H1 (cell line): Measurements from ENCODE around the gene PRX. TPM values are rescaled to one million over a fixed set of nuclear protein-coding genes. Genes with fewer than 3 reads are reported as not detected.

Experiments
- BACH1 ChIP-seq: IDR thresholded peaks from 2 replicates; pipeline ENCODE4 v1.6.1; 2012; ENCODE audit warnings: low read length, improper control_type of control experiment
- CTBP2 ChIP-seq: IDR thresholded peaks from 2 replicates; pipeline ENCODE4 v1.7.0; 2011; ENCODE audit warnings: borderline replicate concordance, mild to moderate bottlenecking, moderate library complexity, mixed read lengths, low read length; ENCODE audit not compliant: insufficient read depth, insufficient read length
- EGR1 ChIP-seq: IDR thresholded peaks from 2 replicates; pipeline ENCODE4 v1.6.1; 2011; ENCODE audit warnings: low read depth, low read length, borderline replicate concordance
- RNF2 ChIP-seq: fragments of 200-900, 300-1000 bp; sonication (generic); IDR thresholded peaks from 2 replicates; pipeline ENCODE4 v1.7.1; 2016; ENCODE audit warnings: borderline replicate concordance, low read depth, mild to moderate bottlenecking, antibody characterized with exemption, low read length; ENCODE audit not compliant: poor library complexity, severe bottlenecking; ENCODE audit errors: missing control alignments
- RXRA ChIP-seq: IDR thresholded peaks from 2 replicates; pipeline ENCODE4 v1.6.1; 2011; ENCODE audit warnings: low read depth, mild to moderate bottlenecking, low read length, moderate library complexity; ENCODE audit not compliant: insufficient read depth
- SP2 ChIP-seq: IDR thresholded peaks from 2 replicates; pipeline ENCODE4 v1.6.1; 2012; ENCODE audit warnings: mild to moderate bottlenecking, low read length, inconsistent platforms
- SUZ12 ChIP-seq: fragments of 200-600 bp; sonication (generic); IDR thresholded peaks from 2 replicates; pipeline ENCODE4 v1.6.1; 2012; ENCODE audit warnings: mild to moderate bottlenecking, inconsistent platforms, low read length, moderate library complexity, mixed read lengths
- polyA plus RNA-seq, 7 experiments: library from polyadenylated mRNA; depleted of rRNA in 3 of 7; stranded (reverse) in 5 of 7; unstranded in 2 of 7; fragments of >200 nt in 5 of 7; fragments of 200-250 nt in 2 of 7; gene quantifications; 1 replicate in 5 of 7; 2 replicates in 1 of 7; 4 replicates in 1 of 7; pipeline versions ENCODE4 v1.2.1 to v1.2.3, GENCODE V29; 2011 to 2013; ENCODE audit warnings: missing spikeins in 2 of 7, mixed read lengths in 2 of 7
- total RNA-seq: library from RNA; stranded (reverse); fragmentation: NEBNext Ultra II Directional; extraction: Animal tissue kit (Norgen Biotek cat#: 25700); gene quantifications from 2 replicates; pipeline ENCODE4 v1.2.1, GENCODE V29; 2021
- TF ChIP-seq, protein P1 (sequence below): IDR thresholded peaks from 2 replicates; pipeline ENCODE4 v1.6.1; 2011; ENCODE audit warnings: low read depth, mild to moderate bottlenecking, low read length; ENCODE audit not compliant: insufficient read depth
- TF ChIP-seq, protein P2 (sequence below): IDR thresholded peaks from 2 replicates; pipeline ENCODE4 v1.6.1; 2012; ENCODE audit warnings: inconsistent platforms

PRX gene
- total and polyA plus RNA-seq, 2 of the 8 experiments (the other 6 are each of a cell fraction or from before 2014, with no cell fraction given), result 2.8 to 5.8 TPM

DNA sequence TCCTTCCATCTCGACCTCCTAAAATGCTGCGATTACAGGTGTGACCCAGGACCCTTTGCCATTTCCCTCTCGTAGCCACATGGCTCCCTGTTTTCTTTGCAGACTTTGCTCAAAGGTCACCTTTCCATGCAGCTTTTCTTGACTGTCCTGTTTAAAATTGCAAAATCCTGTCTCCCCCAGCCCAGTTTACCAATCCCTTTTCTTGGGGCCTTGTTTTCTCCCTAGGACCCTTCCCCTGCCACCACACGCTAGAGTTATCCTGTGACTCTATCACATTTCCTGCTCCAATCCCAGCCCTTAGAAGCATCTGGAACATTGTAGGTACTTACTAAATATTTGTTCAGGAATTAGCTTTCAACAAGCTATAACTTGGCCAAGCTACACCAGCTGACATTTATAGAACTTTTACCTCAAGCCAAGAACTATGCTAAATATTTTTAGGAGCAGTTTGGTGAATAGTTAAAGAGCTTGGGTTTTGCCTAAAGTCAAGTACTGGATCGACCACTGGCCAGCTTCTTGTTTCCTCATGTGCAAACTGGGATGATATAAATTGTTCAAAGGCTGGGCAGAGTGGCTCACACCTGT is 40.1 kb upstream of the PRX start (continued):
- TF ChIP-seq, protein P1, sequence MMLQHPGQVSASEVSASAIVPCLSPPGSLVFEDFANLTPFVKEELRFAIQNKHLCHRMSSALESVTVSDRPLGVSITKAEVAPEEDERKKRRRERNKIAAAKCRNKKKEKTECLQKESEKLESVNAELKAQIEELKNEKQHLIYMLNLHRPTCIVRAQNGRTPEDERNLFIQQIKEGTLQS, result no peak
- TF ChIP-seq SUZ12 (no peak), SP2 (no peak), BACH1 (no peak), RNF2 (no peak), CTBP2 (no peak), EGR1 (no peak), RXRA (no peak)
- TF ChIP-seq, protein P2, sequence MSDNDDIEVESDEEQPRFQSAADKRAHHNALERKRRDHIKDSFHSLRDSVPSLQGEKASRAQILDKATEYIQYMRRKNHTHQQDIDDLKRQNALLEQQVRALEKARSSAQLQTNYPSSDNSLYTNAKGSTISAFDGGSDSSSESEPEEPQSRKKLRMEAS, result no peak
